NCI-H1694 treated with DMSO at 0.1 percent for 48 hours (cell line): Measurements from ENCODE around the gene CD207.
A peak's percentile ranks its signal among the peaks of the same experiment; 100 is the strongest.
"Not testable (repeated sequence)": the region's sequence is repeated elsewhere in the genome, so short reads cannot be mapped to it uniquely, and the experiment has no call there.

Source experiments
- DNase-seq: peaks from one replicate; lab custom pipeline; 2025; lab: John Stamatoyannopoulos, UW

The CD207 gene

GRCh38 chr2:70835643-70836042 is at the start of gene CD207:
Gene CD207 (minus strand): TSS chr2:70835816. CDS start chr2:70835776, 40 bp downstream.
- DNase-seq = no peak

GRCh38 chr2:70878543-70878942 is 42.9 kb upstream of the CD207 start:
- DNase-seq = not testable (repeated sequence)

- not testable (repeated sequence) for DNase-seq
Observed at GRCh38 chr2:70876138-70876537, 40.5 kb upstream of the CD207 start.

- no peak for DNase-seq
Observed at GRCh38 chr2:70873541-70873940, 37.9 kb upstream of the CD207 start.

GRCh38 chr2:70871398-70872211 is 36.0 kb upstream of the CD207 start:
- DNase-seq = peak; percentile 36

- DNase-seq = no peak
Observed at GRCh38 chr2:70870790-70871189, 35.2 kb upstream of the CD207 start.

- no peak for DNase-seq
Observed at GRCh38 chr2:70868970-70869369, 33.4 kb upstream of the CD207 start.

GRCh38 chr2:70861777-70862625 is 26.4 kb upstream of the CD207 start:
- DNase-seq = peak; percentile 72

- DNase-seq = no peak
Observed at GRCh38 chr2:70855667-70856066, 20.1 kb upstream of the CD207 start.

- DNase-seq = no peak
Observed at GRCh38 chr2:70854411-70854810, 18.8 kb upstream of the CD207 start.

GRCh38 chr2:70852824-70853223 is 17.2 kb upstream of the CD207 start:
- DNase-seq = no peak

GRCh38 chr2:70851704-70852103 is 16.1 kb upstream of the CD207 start:
- no peak for DNase-seq

- no peak for DNase-seq
Observed at GRCh38 chr2:70850925-70851324, 15.3 kb upstream of the CD207 start.

GRCh38 chr2:70842401-70842800 is 6.8 kb upstream of the CD207 start:
- DNase-seq = no peak

- DNase-seq = no peak
Observed at GRCh38 chr2:70837980-70838925, 2.6 kb upstream of the CD207 start.

GRCh38 chr2:70834881-70835280 is 735 bp downstream of the CD207 start:
- no peak for DNase-seq

GRCh38 chr2:70834106-70834505 is 1.5 kb downstream of the CD207 start:
- no peak for DNase-seq

GRCh38 chr2:70833246-70833645 is 2.4 kb downstream of the CD207 start:
- DNase-seq = no peak

GRCh38 chr2:70832386-70832785 is 3.2 kb downstream of the CD207 start:
- DNase-seq = no peak

GRCh38 chr2:70831861-70832260 is 3.8 kb downstream of the CD207 start:
- no peak for DNase-seq

- no peak for DNase-seq
Observed at GRCh38 chr2:70830366-70830765, 5.2 kb downstream of the CD207 start.

GRCh38 chr2:70829916-70830315 is 5.7 kb downstream of the CD207 start:
- DNase-seq = no peak
